SK-N-SH (cell line): ENCODE results near the gene ORC6. TPM values are rescaled to one million over a fixed set of nuclear protein-coding genes. Genes with fewer than 3 reads are reported as not detected.

Experiments
- CTCF ChIA-PET: fragments of 300-600, 350-600 bp; formaldehyde crosslinking; extraction: SDS; loops from one replicate; lab custom pipeline; 2021; lab: Yijun Ruan, JAX
- POLR2A ChIA-PET: fragments of 350-600 bp; sonication (Branson Sonifier 250); formaldehyde crosslinking; extraction: SDS; loops from one replicate; lab custom pipeline; 2020; ENCODE audit warnings: antibody characterized with exemption, inconsistent platforms; lab: Yijun Ruan, JAX
- DNase-seq: peaks from one replicate; pipeline ENCODE4 v3.0.0; 2012
- H2AFZ ChIP-seq: fragments of 200-600 bp; sonication (generic); 2 replicates; pipeline ENCODE4 v1.8.1; 2016; ENCODE audit warnings: antibody characterized with exemption, mild to moderate bottlenecking, low read depth
- H3F3A ChIP-seq: fragments of 200-600 bp; sonication (generic); replicated peaks from 2 replicates; pipeline ENCODE3; 2016; ENCODE audit warnings: antibody characterized with exemption, mild to moderate bottlenecking; ENCODE audit not compliant: insufficient read depth
- H3K27ac ChIP-seq, 2 experiments: fragments of 200-500 bp in 1 of 2; fragments of 200-600 bp in 1 of 2; sonication (Bioruptor generic) in 1 of 2; sonication (generic), shearing (Covaris generic) in 1 of 2; 2 replicates each; pipeline versions ENCODE4 v1.5.1 to v1.6.1; 2014 to 2016; ENCODE audit warnings: low read depth in 2 of 2, inconsistent platforms in 1 of 2, low read length in 1 of 2, mild to moderate bottlenecking in 1 of 2, mixed read lengths in 1 of 2
- H3K27me3 ChIP-seq: fragments of 200-600 bp; sonication (generic), shearing (Covaris generic); 2 replicates; pipeline ENCODE4 v1.6.1; 2016; ENCODE audit warnings: mixed run types; ENCODE audit not compliant: insufficient read depth
- H3K36me3 ChIP-seq, 2 experiments: fragments of 200-500 bp in 1 of 2; fragments of 200-600 bp in 1 of 2; sonication (Bioruptor generic) in 1 of 2; sonication (generic) in 1 of 2; replicated peaks in 1 of 2; 2 replicates each; pipeline versions ENCODE3 to v1.5.1; 2014 to 2016; ENCODE audit warnings: low read length in 1 of 2, mild to moderate bottlenecking in 1 of 2; ENCODE audit not compliant: insufficient read depth in 2 of 2, control insufficient read depth in 1 of 2
- H3K4me1 ChIP-seq, 2 experiments: fragments of 200-500 bp in 1 of 2; fragments of 200-600 bp in 1 of 2; sonication (Bioruptor generic) in 1 of 2; sonication (generic), shearing (Covaris generic) in 1 of 2; 2 replicates each; pipeline versions ENCODE4 v1.5.1 to v1.6.1; 2014 to 2016; ENCODE audit warnings: low read depth in 1 of 2, low read length in 1 of 2, mixed run types in 1 of 2; ENCODE audit not compliant: insufficient read depth in 2 of 2, control insufficient read depth in 1 of 2
- H3K4me2 ChIP-seq: fragments of 200-600 bp; sonication (generic), shearing (Covaris generic); 2 replicates; pipeline ENCODE4 v1.6.1; 2017; ENCODE audit warnings: mixed run types
- H3K4me3 ChIP-seq, 2 experiments: fragments of 200-500 bp in 1 of 2; fragments of 200-600 bp in 1 of 2; sonication (Bioruptor generic) in 1 of 2; sonication (generic), shearing (Covaris generic) in 1 of 2; 2 replicates each; pipeline versions ENCODE4 v1.5.1 to v1.8.1; 2014 to 2016; ENCODE audit warnings: low read depth in 2 of 2, inconsistent platforms in 1 of 2, low read length in 1 of 2, mild to moderate bottlenecking in 1 of 2, mixed read lengths in 1 of 2, moderate library complexity in 1 of 2
- H3K79me2 ChIP-seq: fragments of 200-600 bp; sonication (generic); 2 replicates; pipeline ENCODE4 v1.8.1; 2017; ENCODE audit warnings: mild to moderate bottlenecking; ENCODE audit not compliant: insufficient read depth
- H3K9ac ChIP-seq: fragments of 200-600 bp; sonication (generic); 2 replicates; pipeline ENCODE4 v1.6.1; 2017; ENCODE audit warnings: mixed run types
- H3K9me2 ChIP-seq: fragments of 200-600 bp; sonication (generic); 2 replicates; pipeline ENCODE4 v1.6.1; 2017; ENCODE audit warnings: mixed run types
- H3K9me3 ChIP-seq: fragments of 200-600 bp; sonication (generic); 2 replicates; pipeline ENCODE4 v1.6.1; 2017; ENCODE audit warnings: mixed run types, mild to moderate bottlenecking, moderate library complexity
- H4K20me1 ChIP-seq: fragments of 200-600 bp; sonication (generic); 2 replicates; pipeline ENCODE4 v1.6.1; 2017; ENCODE audit warnings: mild to moderate bottlenecking, mixed run types; ENCODE audit not compliant: insufficient read depth
- CTCF ChIP-seq: fragments of 200-600 bp; sonication (generic); IDR thresholded peaks from 2 replicates; pipeline ENCODE4 v1.6.1; 2017; ENCODE audit warnings: antibody characterized with exemption, mild to moderate bottlenecking, moderate library complexity
- FOSL2 ChIP-seq: IDR thresholded peaks from 2 replicates; pipeline ENCODE4 v1.4.0; 2012; ENCODE audit warnings: low read depth, mild to moderate bottlenecking, moderate library complexity, borderline replicate concordance
- MEF2A ChIP-seq: IDR thresholded peaks from 2 replicates; pipeline ENCODE4 v1.4.0; 2012; ENCODE audit warnings: low read depth, borderline replicate concordance
- REST ChIP-seq: IDR thresholded peaks from 2 replicates; pipeline ENCODE4 v1.6.1; 2012; ENCODE audit warnings: mild to moderate bottlenecking, low read depth, low read length, moderate library complexity
- RFX5 ChIP-seq: IDR thresholded peaks from 2 replicates; pipeline ENCODE4 v1.6.1; 2012; ENCODE audit warnings: mild to moderate bottlenecking, improper control_type of control experiment, low read length
- SIN3A ChIP-seq: IDR thresholded peaks from 2 replicates; pipeline ENCODE4 v1.6.1; 2012; ENCODE audit warnings: low read depth, mild to moderate bottlenecking, low read length, moderate library complexity, borderline replicate concordance
- TCF12 ChIP-seq: IDR thresholded peaks from 2 replicates; pipeline ENCODE4 v1.4.0; 2012
- USF2 ChIP-seq: fragments of 150-350 bp; IDR thresholded peaks from 2 replicates; pipeline ENCODE4 v1.6.1; 2017; ENCODE audit warnings: antibody characterized with exemption, low read length, low read depth, borderline replicate concordance
- WGBS: methylation state at CpG from one replicate; pipeline ENCODE4 v1.1.6; 2017; ENCODE audit warnings: low lambda C conversion rate; 5-methylcytosine and 5-hydroxymethylcytosine counted together
- polyA plus RNA-seq, 3 experiments: library from polyadenylated mRNA; depleted of rRNA; stranded (reverse); fragments of >200 nt; gene quantifications; 2 replicates each; pipeline ENCODE4 v1.2.3, GENCODE V29; 2012

The ORC6 gene
- polyA plus RNA-seq, 1 of the 3 experiments (the other 2 are of a cell fraction) = 17.4 TPM

- ChIA-PET POLR2A (no interaction called here), CTCF (interaction anchor here (1.0 to 1.6 kb wide), 4 partner anchors 10 to 44 kb away, joined by 3 to 4 read pairs (median 3); no protein-coding TSS in a partner anchor)
- Histone ChIP-seq H3K36me3 (no peaks in the 10 kb centered on the region), H3K4me1 (peaks cover 0 to 8% of the 10 kb centered on the region in 2 experiments; a peak in 1 of 4 replicates), H3K4me2 (no peak overlapping the region), H4K20me1 (no peaks in the 10 kb centered on the region), H3K79me2 (no peaks in the 10 kb centered on the region), H3K27me3 (no peaks in the 10 kb centered on the region), H3F3A (no peaks in the 10 kb centered on the region), H2AFZ (no peak overlapping the region), H3K9ac (no peak overlapping the region), H3K9me3 (no peaks in the 10 kb centered on the region), H3K27ac (no peak overlapping the region), H3K4me3 (no peak overlapping the region), H3K9me2 (no peaks in the 10 kb centered on the region)
- WGBS = 78% methylated on average over 9 of the region's 15 CpGs
- DNase-seq = peak; percentile 26
- TF ChIP-seq TCF12 (no peak), USF2 (no peak), REST (no peak), MEF2A (no peak), RFX5 (no peak), SIN3A (no peak), FOSL2 (no peak), CTCF (no peak)
Measured at GRCh38 chr16:46746821-46747776, 57.6 kb downstream of the ORC6 start.

Other genes with a start within 250 kb of the ORC6 start
- 11.1 and 12.5 TPM in 2 replicates for gene SHCBP1, start 68.3 kb upstream of the ORC6 start, polyA plus RNA-seq (2012; rRNA removed)
- gene VPS35, start 481 bp upstream of the ORC6 start, polyA plus RNA-seq (2012; rRNA removed) = 17.5 and 22.3 TPM in 2 replicates
- 0.05 and 0.15 TPM in 2 replicates for gene MYLK3, start 58.7 kb downstream of the ORC6 start, polyA plus RNA-seq (2012; rRNA removed)
- gene C16orf87, start 141.5 kb downstream of the ORC6 start, polyA plus RNA-seq (2012; rRNA removed) = 3.5 TPM in 2 replicates
- gene GPT2, start 194.7 kb downstream of the ORC6 start, polyA plus RNA-seq (2012; rRNA removed) = 19.9 and 21.9 TPM in 2 replicates